ENCODE measurements around the gene SEMA6A. TPM values are rescaled to one million over a fixed set of nuclear protein-coding genes. Genes with fewer than 3 reads are reported as not detected.

Gene SEMA6A
- polyA plus RNA-seq, 3 donors = 0.16 TPM; not detected in 2

- intact Hi-C loops (cut with micrococcal nuclease) = no loop called here
- no peak for TF ChIP-seq CTCF (IDR thresholded peaks at IDR 0.05)
Observed at GRCh38 chr5:116507941-116508655, 66.5 kb downstream of the SEMA6A start.

GRCh38 chr5:116507051-116507537 lies 67.5 kb downstream of the SEMA6A start:
- no peaks in the 10 kb centered on the region for H3K36me3 ChIP-seq (replicated peaks in 1 of 2; ENCODE audit: control insufficient read depth in 1 of 2, insufficient read depth in 2 of 2, low read length in 2 of 2)
- Mint-ChIP-seq H3K27me3 (ENCODE audit: low read depth in 3 of 3) (peaks cover 0 to 2% (median 2%) of the 10 kb centered on the region in 3 donors), H3K4me3 (no peak overlapping the region), H3K36me3 (no peaks in the 10 kb centered on the region), H3K27ac (no peak overlapping the region), H3K9me3 (peaks cover 0 to 2% (median 0%) of the 10 kb centered on the region in 7 donors), H3K4me1 (no peaks in the 10 kb centered on the region)
- no peak overlapping the region for H3K4me3 ChIP-seq (replicated peaks in 1 of 3; ENCODE audit: low read depth in 2 of 3, low read length in 3 of 3)
- no peak overlapping the region for H3K9ac ChIP-seq (ENCODE audit: insufficient read depth, low read length, poor library complexity, severe bottlenecking)
- no peak for TF ChIP-seq CTCF (IDR thresholded peaks at IDR 0.05)
- H3K27me3 ChIP-seq (ENCODE audit: control insufficient read depth in 2 of 2, insufficient read depth in 2 of 2, low read length in 2 of 2) = no peaks in the 10 kb centered on the region
- no peaks in the 10 kb centered on the region for H3K79me2 ChIP-seq (ENCODE audit: insufficient read depth, low read length)
- DNase-seq = no peak
- no peak overlapping the region for H3K27ac ChIP-seq (ENCODE audit: low read depth in 1 of 2, low read length in 2 of 2)
- no peak overlapping the region for H2AFZ ChIP-seq (ENCODE audit: insufficient read depth, low read depth, low read length, poor library complexity, severe bottlenecking)
- H3K9me3 ChIP-seq (replicated peaks in 1 of 2; ENCODE audit: control insufficient read depth in 1 of 2, insufficient read depth in 1 of 2, low read length in 2 of 2) = no peaks in the 10 kb centered on the region
- no peaks in the 10 kb centered on the region for H4K20me1 ChIP-seq (ENCODE audit: insufficient read depth, low read length)
- WGBS (ENCODE audit: insufficient coverage) = no CpG with 5 or more reads among the region's 3 CpGs
- no peak overlapping the region for H3K4me2 ChIP-seq (replicated peaks; ENCODE audit: extremely low read depth, low read length, poor library complexity, severe bottlenecking)
- intact Hi-C loops (cut with micrococcal nuclease) = no loop called here
- no peaks in the 10 kb centered on the region for H3K4me1 ChIP-seq (ENCODE audit: control insufficient read depth in 1 of 2, insufficient read depth in 2 of 2, low read length in 2 of 2)

More at GRCh38 chr5:116507941-116508655, 66.5 kb downstream of the SEMA6A start:
- H3K4me2 ChIP-seq (replicated peaks; ENCODE audit: extremely low read depth, low read length, poor library complexity, severe bottlenecking) = no peak overlapping the region
- H3K79me2 ChIP-seq (ENCODE audit: insufficient read depth, low read length) = no peaks in the 10 kb centered on the region
- Mint-ChIP-seq H3K9me3 (peaks cover 0 to 2% (median 0%) of the 10 kb centered on the region in 7 donors), H3K4me3 (no peak overlapping the region), H3K27ac (no peak overlapping the region), H3K27me3 (ENCODE audit: low read depth in 3 of 3) (peaks cover 0 to 2% (median 2%) of the 10 kb centered on the region in 3 donors), H3K36me3 (no peaks in the 10 kb centered on the region), H3K4me1 (no peaks in the 10 kb centered on the region)
- no peaks in the 10 kb centered on the region for H3K36me3 ChIP-seq (replicated peaks in 1 of 2; ENCODE audit: control insufficient read depth in 1 of 2, insufficient read depth in 2 of 2, low read length in 2 of 2)
- H3K9ac ChIP-seq (ENCODE audit: insufficient read depth, low read length, poor library complexity, severe bottlenecking) = no peak overlapping the region
- no peaks in the 10 kb centered on the region for H3K27me3 ChIP-seq (ENCODE audit: control insufficient read depth in 2 of 2, insufficient read depth in 2 of 2, low read length in 2 of 2)
- no peak overlapping the region for H3K4me3 ChIP-seq (replicated peaks in 1 of 3; ENCODE audit: low read depth in 2 of 3, low read length in 3 of 3)
- no peak overlapping the region for H3K27ac ChIP-seq (ENCODE audit: low read depth in 1 of 2, low read length in 2 of 2)
- WGBS (ENCODE audit: insufficient coverage) = 91% methylated on average over 3 of the region's 10 CpGs
- no peaks in the 10 kb centered on the region for H4K20me1 ChIP-seq (ENCODE audit: insufficient read depth, low read length)
- no peak for DNase-seq
- no peaks in the 10 kb centered on the region for H3K4me1 ChIP-seq (ENCODE audit: control insufficient read depth in 1 of 2, insufficient read depth in 2 of 2, low read length in 2 of 2)
- H2AFZ ChIP-seq (ENCODE audit: insufficient read depth, low read depth, low read length, poor library complexity, severe bottlenecking) = no peak overlapping the region
- H3K9me3 ChIP-seq (replicated peaks in 1 of 2; ENCODE audit: control insufficient read depth in 1 of 2, insufficient read depth in 1 of 2, low read length in 2 of 2) = no peaks in the 10 kb centered on the region

Data from CD14-positive monocyte (primary cell).